ENCODE measurements around the gene DNAH1. TPM values are rescaled to one million over a fixed set of nuclear protein-coding genes. Genes with fewer than 3 reads are reported as not detected.
A peak's percentile ranks its signal among the peaks of the same experiment; 100 is the strongest.

Gene DNAH1
- total RNA-seq, 2 experiments from 2014 or later = 5.8 to 14.2 TPM

DNA sequence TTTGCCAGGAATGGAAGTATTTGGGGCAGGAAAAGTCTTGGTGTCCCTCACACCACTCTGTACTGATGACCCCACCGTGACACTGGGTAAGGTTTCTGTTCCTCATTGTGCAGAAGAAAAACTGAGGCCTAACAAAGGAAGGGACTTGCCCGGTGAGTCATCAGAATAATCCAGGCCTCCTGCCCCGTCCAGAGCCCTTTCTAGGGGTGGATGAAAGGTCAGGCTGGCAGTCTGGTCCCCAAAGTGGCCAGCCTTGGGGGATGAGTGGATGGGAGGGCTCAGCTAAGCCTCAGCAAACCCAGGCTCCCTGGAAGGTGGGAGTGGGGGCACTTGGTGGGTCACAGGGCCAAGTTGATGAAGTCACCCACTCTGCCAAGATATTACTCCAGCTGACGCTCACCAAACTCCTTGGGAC is 2.3 kb upstream of the DNAH1 start:
- no peak overlapping the region for H3K27ac ChIP-seq (ENCODE audit: low read depth, low read length, poor library complexity, severe bottlenecking)
- no peaks in the 10 kb centered on the region for H3K9me3 ChIP-seq (ENCODE audit: low read length)
- BruUV-seq (replicated peaks) = no TSS peak
- H3K4me3 ChIP-seq (ENCODE audit: low read depth, low read length, poor library complexity, severe bottlenecking) = no peak overlapping the region
- ChIA-PET CTCF (ENCODE audit: unreplicated experiment) (no interaction called here), POLR2A (no interaction called here)
- H3K9me2 ChIP-seq (ENCODE audit: insufficient read depth, low read length) = no peaks in the 10 kb centered on the region
- peaks cover 32% of the 10 kb centered on the region for H3K4me1 ChIP-seq (ENCODE audit: insufficient read depth, low read length, poor library complexity, severe bottlenecking)
- DNase-seq (ENCODE audit: low spot score) = peak; percentile 68
- no peak for TF ChIP-seq CTCF (conservative IDR thresholded peaks at IDR 0.05; ENCODE audit: low read length)
- no peak for TF ChIP-seq EZH2phosphoT487 (IDR thresholded peaks at IDR 0.05; ENCODE audit: borderline replicate concordance, low read depth, low read length)
- H3K79me2 ChIP-seq (ENCODE audit: insufficient read depth, low read depth, low read length) = no peaks in the 10 kb centered on the region
- H4K20me1 ChIP-seq (ENCODE audit: insufficient read depth, low read length) = no peaks in the 10 kb centered on the region
- H3K36me3 ChIP-seq (ENCODE audit: insufficient read depth, low read length) = no peaks in the 10 kb centered on the region
- H2AFZ ChIP-seq (ENCODE audit: low read length) = no peak overlapping the region
- peak overlapping the region; percentile 40 for H3K4me2 ChIP-seq (ENCODE audit: low read length)
- intact Hi-C loops (cut with micrococcal nuclease; ENCODE audit: unreplicated experiment) = no loop called here

GRCh38 chr3:52314489-52314888 is 1.6 kb upstream of the DNAH1 start:
- no peak for TF ChIP-seq EZH2phosphoT487 (IDR thresholded peaks at IDR 0.05; ENCODE audit: borderline replicate concordance, low read depth, low read length)
- POLR2A ChIA-PET = no interaction called here

GRCh38 chr3:52315006-52315405 is 1.1 kb upstream of the DNAH1 start:
- Histone ChIP-seq H3K79me2 (ENCODE audit: insufficient read depth, low read depth, low read length) (no peaks in the 10 kb centered on the region), H3K4me3 (ENCODE audit: low read depth, low read length, poor library complexity, severe bottlenecking) (no peak overlapping the region), H3K4me2 (ENCODE audit: low read length) (no peak overlapping the region), H4K20me1 (ENCODE audit: insufficient read depth, low read length) (no peaks in the 10 kb centered on the region), H3K9me3 (ENCODE audit: low read length) (no peaks in the 10 kb centered on the region), H3K27ac (ENCODE audit: low read depth, low read length, poor library complexity, severe bottlenecking) (no peak overlapping the region), H3K36me3 (ENCODE audit: insufficient read depth, low read length) (no peaks in the 10 kb centered on the region), H3K9me2 (ENCODE audit: insufficient read depth, low read length) (no peaks in the 10 kb centered on the region), H3K4me1 (ENCODE audit: insufficient read depth, low read length, poor library complexity, severe bottlenecking) (peaks cover 32% of the 10 kb centered on the region), H2AFZ (ENCODE audit: low read length) (no peak overlapping the region)
- intact Hi-C loops (cut with micrococcal nuclease; ENCODE audit: unreplicated experiment) = no loop called here
- ChIA-PET CTCF (ENCODE audit: unreplicated experiment) (no interaction called here), POLR2A (no interaction called here)
- no peak for DNase-seq (ENCODE audit: low spot score)
- no peak for TF ChIP-seq EZH2phosphoT487 (IDR thresholded peaks at IDR 0.05; ENCODE audit: borderline replicate concordance, low read depth, low read length)
- no peak for TF ChIP-seq CTCF (conservative IDR thresholded peaks at IDR 0.05; ENCODE audit: low read length)
- no TSS peak for BruUV-seq (replicated peaks)

More at GRCh38 chr3:52314489-52314888, 1.6 kb upstream of the DNAH1 start:
- BruUV-seq (replicated peaks) = no TSS peak
- Histone ChIP-seq H3K27ac (ENCODE audit: low read depth, low read length, poor library complexity, severe bottlenecking) (no peak overlapping the region), H3K4me2 (ENCODE audit: low read length) (no peak overlapping the region), H3K4me1 (ENCODE audit: insufficient read depth, low read length, poor library complexity, severe bottlenecking) (peaks cover 32% of the 10 kb centered on the region), H2AFZ (ENCODE audit: low read length) (no peak overlapping the region), H3K79me2 (ENCODE audit: insufficient read depth, low read depth, low read length) (no peaks in the 10 kb centered on the region), H4K20me1 (ENCODE audit: insufficient read depth, low read length) (no peaks in the 10 kb centered on the region), H3K36me3 (ENCODE audit: insufficient read depth, low read length) (no peaks in the 10 kb centered on the region), H3K4me3 (ENCODE audit: low read depth, low read length, poor library complexity, severe bottlenecking) (no peak overlapping the region), H3K9me2 (ENCODE audit: insufficient read depth, low read length) (no peaks in the 10 kb centered on the region), H3K9me3 (ENCODE audit: low read length) (no peaks in the 10 kb centered on the region)
- CTCF ChIA-PET (ENCODE audit: unreplicated experiment) = no interaction called here
- intact Hi-C loops (cut with micrococcal nuclease; ENCODE audit: unreplicated experiment) = no loop called here
- DNase-seq (ENCODE audit: low spot score) = no peak
